HepG2 (cell line): ENCODE data around the gene DRC3. TPM values are rescaled to one million over a fixed set of nuclear protein-coding genes. Genes with fewer than 3 reads are reported as not detected.

Experiments
- ATF7-NPFF ChIP-seq: sonication (generic); formaldehyde crosslinking; IDR thresholded peaks from 2 replicates; pipeline ENCODE4 v1.8.1; 2023; ENCODE audit warnings: mild to moderate bottlenecking, low read depth, missing genetic modification reagents, moderate library complexity
- CCDC6 ChIP-seq: sonication (generic); formaldehyde crosslinking; IDR thresholded peaks from 2 replicates; pipeline ENCODE4 v1.8.1; 2022; ENCODE audit warnings: mild to moderate bottlenecking, missing genetic modification reagents, moderate library complexity
- HOXD1 ChIP-seq: sonication (generic); formaldehyde crosslinking; IDR thresholded peaks from 2 replicates; pipeline ENCODE4 v1.5.0; 2020; ENCODE audit warnings: missing genetic modification reagents
- ISL2 ChIP-seq: sonication (generic); formaldehyde crosslinking; IDR thresholded peaks from 2 replicates; pipeline ENCODE4 v1.5.0; 2020; ENCODE audit warnings: missing genetic modification reagents
- KDM3A ChIP-seq: IDR thresholded peaks from 2 replicates; pipeline ENCODE4 v1.6.1; 2018; ENCODE audit warnings: low read depth, missing compliant biosample characterization
- KDM5A ChIP-seq: fragments of 200-600 bp; sonication (generic); IDR thresholded peaks from 2 replicates; pipeline ENCODE4 v1.7.0; 2018; ENCODE audit warnings: antibody characterized with exemption, mild to moderate bottlenecking, low read length, borderline replicate concordance
- MEIS2 ChIP-seq: sonication (generic); formaldehyde crosslinking; IDR thresholded peaks from 2 replicates; pipeline ENCODE4 v1.9.0; 2021; ENCODE audit warnings: mild to moderate bottlenecking, missing genetic modification reagents
- MTA3 ChIP-seq: sonication (generic); formaldehyde crosslinking; IDR thresholded peaks from 2 replicates; pipeline ENCODE4 v1.4.0; 2020; ENCODE audit warnings: missing genetic modification reagents
- MXD1 ChIP-seq: sonication (generic); formaldehyde crosslinking; IDR thresholded peaks from 2 replicates; pipeline ENCODE4 v1.4.0; 2020; ENCODE audit warnings: mild to moderate bottlenecking, missing genetic modification reagents
- RARG ChIP-seq: sonication (generic); formaldehyde crosslinking; IDR thresholded peaks from 2 replicates; pipeline ENCODE4 v1.4.0; 2020; ENCODE audit warnings: low read depth, mild to moderate bottlenecking, missing genetic modification reagents
- SKI ChIP-seq: fragments of 450-650 bp; IDR thresholded peaks from one replicate; pipeline ENCODE4 v1.6.1; 2018; ENCODE audit warnings: mild to moderate bottlenecking; ENCODE audit not compliant: partially characterized antibody
- THAP8 ChIP-seq: sonication (generic); formaldehyde crosslinking; IDR thresholded peaks from 2 replicates; pipeline ENCODE4 v1.5.1; 2020; ENCODE audit warnings: missing genetic modification reagents, mild to moderate bottlenecking, borderline replicate concordance
- WIZ ChIP-seq: sonication (generic); formaldehyde crosslinking; IDR thresholded peaks from 2 replicates; pipeline ENCODE4 v1.5.1; 2020; ENCODE audit warnings: mild to moderate bottlenecking, missing genetic modification reagents
- ZBTB49 ChIP-seq: sonication (generic); formaldehyde crosslinking; IDR thresholded peaks from 2 replicates; pipeline ENCODE4 v1.4.0; 2020; ENCODE audit warnings: missing genetic modification reagents, borderline replicate concordance
- ZC3H4 ChIP-seq: sonication (generic); formaldehyde crosslinking; IDR thresholded peaks from 2 replicates; pipeline ENCODE4 v1.4.0; 2020; ENCODE audit warnings: missing genetic modification reagents, borderline replicate concordance
- ZNF747 ChIP-seq: sonication (generic); formaldehyde crosslinking; IDR thresholded peaks from 2 replicates; pipeline ENCODE4 v1.8.1; 2023; ENCODE audit warnings: missing genetic modification reagents, mild to moderate bottlenecking, borderline replicate concordance
- ZNF782 ChIP-seq: sonication (generic); formaldehyde crosslinking; IDR thresholded peaks from 2 replicates; pipeline ENCODE4 v1.4.0; 2020; ENCODE audit warnings: missing genetic modification reagents, mild to moderate bottlenecking, borderline replicate concordance
- ZNF788 ChIP-seq: sonication (generic); formaldehyde crosslinking; IDR thresholded peaks from 2 replicates; pipeline ENCODE4 v1.5.0; 2020; ENCODE audit warnings: mild to moderate bottlenecking, missing genetic modification reagents, borderline replicate concordance
- ZXDC ChIP-seq: sonication (generic); formaldehyde crosslinking; IDR thresholded peaks from 2 replicates; pipeline ENCODE4 v1.5.0; 2020; ENCODE audit warnings: mild to moderate bottlenecking, missing genetic modification reagents
- polyA plus RNA-seq, 8 experiments: library from polyadenylated mRNA; depleted of rRNA in 3 of 8; stranded (reverse) in 7 of 8; unstranded in 1 of 8; fragments of >200 nt; fragmentation: Illumina TruSeq in 4 of 8; extraction: Trizol in 4 of 8; gene quantifications; 2 replicates each; pipeline versions ENCODE4 v1.2.1 to v1.2.3, GENCODE V29; 2011 to 2016; ENCODE audit warnings: low read depth in 4 of 8, missing spikeins in 1 of 8, mixed read lengths in 1 of 8; ENCODE audit not compliant: insufficient read depth in 1 of 8
- total RNA-seq, 5 experiments: library from RNA; depleted of rRNA; stranded (reverse); fragments of >200 nt; fragmentation: Illumina TruSeq; extraction: Trizol; gene quantifications; 2 replicates each; pipeline ENCODE4 v1.2.3, GENCODE V29; 2016; ENCODE audit warnings: low read depth in 1 of 5
- TF ChIP-seq, protein P1 (sequence below): sonication (generic); formaldehyde crosslinking; IDR thresholded peaks from 2 replicates; pipeline ENCODE4 v1.8.1; 2023; ENCODE audit warnings: missing genetic modification reagents, mild to moderate bottlenecking, borderline replicate concordance
- TF ChIP-seq, protein P2 (sequence below): IDR thresholded peaks from 2 replicates; pipeline ENCODE4 v1.6.1; 2016; ENCODE audit warnings: low read depth, control low read depth

DRC3 gene
- total and polyA plus RNA-seq, 2 of the 13 experiments (the other 11 are each of a cell fraction or from before 2014, with no cell fraction given) = 0.53 to 0.87 TPM

DNA sequence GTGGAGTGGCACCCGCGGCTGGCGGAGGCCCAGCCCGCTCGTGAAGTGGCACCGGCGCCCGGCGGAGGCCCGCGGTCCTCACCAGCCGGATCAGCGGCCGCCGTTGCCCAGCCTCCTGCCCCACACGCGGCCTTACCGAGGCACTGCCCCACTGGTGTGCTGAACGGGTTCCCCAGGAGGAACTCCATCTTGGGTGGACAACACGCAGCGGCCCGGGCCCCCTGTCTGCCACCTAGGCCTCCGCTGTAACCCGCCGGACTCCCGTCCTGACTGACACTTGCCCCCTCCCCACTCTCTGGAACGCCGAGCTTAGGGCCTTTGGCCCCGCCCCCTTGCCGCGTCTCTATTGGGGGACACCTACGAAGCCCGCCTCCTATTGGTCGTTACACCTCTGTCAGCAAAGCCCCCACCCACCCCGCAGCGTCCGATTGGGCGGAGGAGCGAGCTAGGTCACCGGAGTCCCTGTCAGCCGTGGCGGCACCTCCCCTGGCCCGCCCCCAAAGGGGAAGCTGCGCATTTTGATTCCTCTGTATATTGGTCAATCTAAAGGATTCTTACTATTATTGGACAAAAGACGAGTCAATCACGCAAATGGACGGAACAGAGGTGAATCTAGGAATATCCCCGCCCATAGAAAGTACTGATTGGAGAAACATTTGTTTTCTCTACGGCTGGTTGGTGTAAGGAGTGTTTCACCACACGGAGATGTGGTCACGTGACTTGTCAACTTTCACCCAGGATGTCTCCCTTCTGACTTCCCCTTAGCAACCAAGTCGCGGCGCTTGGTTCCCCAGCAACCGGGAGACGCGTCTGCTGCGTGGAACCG, at the start of gene DRC3, which contains the start of gene TOM1L2 (continued):
- TF ChIP-seq, protein P1, sequence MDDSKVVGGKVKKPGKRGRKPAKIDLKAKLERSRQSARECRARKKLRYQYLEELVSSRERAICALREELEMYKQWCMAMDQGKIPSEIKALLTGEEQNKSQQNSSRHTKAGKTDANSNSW (CRISPR knock-in tag) = no peak
- TF ChIP-seq MXD1 (CRISPR knock-in tag) (no peak), KDM5A (no peak), CCDC6 (CRISPR knock-in tag) (no peak), ZNF788 (CRISPR knock-in tag) (peak; percentile 16; the same call in 1 of the 2 replicates), MTA3 (CRISPR knock-in tag) (no peak), ISL2 (CRISPR knock-in tag) (no peak), THAP8 (CRISPR knock-in tag) (no peak), ZNF782 (no peak), KDM3A (CRISPR knock-in tag) (no peak), ZC3H4 (CRISPR knock-in tag) (no peak), ZXDC (no peak), WIZ (CRISPR knock-in tag) (no peak), ATF7-NPFF (no peak), RARG (CRISPR knock-in tag) (no peak), SKI (peak; percentile 32), HOXD1 (CRISPR knock-in tag) (no peak), ZBTB49 (CRISPR knock-in tag) (no peak), MEIS2 (CRISPR knock-in tag) (peak; percentile 82), ZNF747 (CRISPR knock-in tag) (peak; percentile 53; the same call in 1 of the 2 replicates)
- TF ChIP-seq, protein P2, sequence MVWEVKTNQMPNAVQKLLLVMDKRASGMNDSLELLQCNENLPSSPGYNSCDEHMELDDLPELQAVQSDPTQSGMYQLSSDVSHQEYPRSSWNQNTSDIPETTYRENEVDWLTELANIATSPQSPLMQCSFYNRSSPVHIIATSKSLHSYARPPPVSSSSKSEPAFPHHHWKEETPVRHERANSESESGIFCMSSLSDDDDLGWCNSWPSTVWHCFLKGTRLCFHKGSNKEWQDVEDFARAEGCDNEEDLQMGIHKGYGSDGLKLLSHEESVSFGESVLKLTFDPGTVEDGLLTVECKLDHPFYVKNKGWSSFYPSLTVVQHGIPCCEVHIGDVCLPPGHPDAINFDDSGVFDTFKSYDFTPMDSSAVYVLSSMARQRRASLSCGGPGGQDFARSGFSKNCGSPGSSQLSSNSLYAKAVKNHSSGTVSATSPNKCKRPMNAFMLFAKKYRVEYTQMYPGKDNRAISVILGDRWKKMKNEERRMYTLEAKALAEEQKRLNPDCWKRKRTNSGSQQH (CRISPR knock-in tag) = 0 out of 2 replicates have a peak, but pooled peaks have one; percentile 40
